ENCODE measurements around the gene TBC1D23.

Gene TBC1D23

DNA sequence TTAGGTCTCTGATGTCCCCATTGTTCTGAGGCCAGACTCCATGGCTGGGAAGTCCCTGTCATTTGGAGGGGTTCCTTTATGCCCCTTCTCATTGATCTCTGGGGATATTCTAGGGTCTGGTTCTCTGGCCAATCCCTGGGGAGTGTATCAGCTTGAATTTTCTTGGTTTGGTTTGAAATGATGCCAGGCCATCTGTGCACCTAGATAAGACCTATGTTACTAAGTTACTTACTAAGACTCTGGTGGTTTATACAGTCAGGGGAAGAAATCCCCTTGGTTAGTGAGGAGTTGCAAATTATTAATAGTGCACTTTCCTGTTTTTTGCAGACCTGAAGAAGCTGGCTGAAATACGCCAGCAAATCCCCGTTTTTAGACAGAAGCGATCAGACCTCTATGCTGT lies 94.1 kb downstream of the TBC1D23 start:
- DNase-seq: no peak

DNA sequence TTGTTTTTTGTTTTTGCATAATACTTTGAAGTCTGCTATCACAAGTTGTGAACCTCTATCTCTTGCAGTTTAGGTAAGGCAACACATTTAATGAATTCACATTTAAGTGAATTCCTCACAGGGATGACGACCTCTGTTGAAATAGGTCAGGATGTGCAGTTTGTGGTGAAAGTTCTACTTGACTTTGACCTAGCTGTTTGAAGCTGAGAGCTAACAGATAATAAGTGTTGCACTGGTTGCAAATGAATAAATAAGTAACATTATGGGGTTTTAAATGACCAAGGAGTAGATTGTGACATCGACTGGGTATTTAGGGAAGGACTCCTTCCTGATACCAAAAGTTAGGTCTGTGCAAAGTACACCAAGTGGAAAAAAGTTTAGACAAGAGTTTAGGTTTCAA lies 97.6 kb downstream of the TBC1D23 start:
- DNase-seq: no peak

DNA sequence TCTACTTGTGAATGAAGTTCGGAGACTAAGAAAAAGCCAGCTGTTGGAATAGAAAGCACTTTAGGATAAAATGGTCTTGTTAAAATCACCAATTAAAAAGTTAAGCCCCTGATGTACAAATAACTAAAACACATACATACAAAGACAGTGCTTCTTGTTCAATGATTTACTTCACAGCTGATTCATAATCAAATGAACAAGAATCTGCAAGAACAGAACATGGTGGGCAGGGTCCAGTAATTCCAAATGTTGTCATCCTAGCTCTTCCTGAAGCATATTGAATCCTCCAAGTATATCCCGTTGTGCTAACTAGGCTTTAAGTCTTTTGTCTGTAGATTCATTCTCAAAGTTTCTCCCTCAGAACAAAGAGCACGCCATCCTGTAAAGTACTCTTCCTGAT lies 98.2 kb downstream of the TBC1D23 start:
- no peak for DNase-seq

- DNase-seq: no peak
These were observed 100.1 kb downstream of the TBC1D23 start for GRCh38 chr3:100360757-100361496.

GRCh38 chr3:100361897-100362296 lies 101.1 kb downstream of the TBC1D23 start:
- no peak for DNase-seq

- DNase-seq: no peak
These were observed 103.6 kb downstream of the TBC1D23 start for GRCh38 chr3:100364421-100364820.

- no peak for DNase-seq
These were observed 105.6 kb downstream of the TBC1D23 start for GRCh38 chr3:100366424-100366823.

- no peak for DNase-seq
These were observed 107.6 kb downstream of the TBC1D23 start for GRCh38 chr3:100368441-100368840.

DNA sequence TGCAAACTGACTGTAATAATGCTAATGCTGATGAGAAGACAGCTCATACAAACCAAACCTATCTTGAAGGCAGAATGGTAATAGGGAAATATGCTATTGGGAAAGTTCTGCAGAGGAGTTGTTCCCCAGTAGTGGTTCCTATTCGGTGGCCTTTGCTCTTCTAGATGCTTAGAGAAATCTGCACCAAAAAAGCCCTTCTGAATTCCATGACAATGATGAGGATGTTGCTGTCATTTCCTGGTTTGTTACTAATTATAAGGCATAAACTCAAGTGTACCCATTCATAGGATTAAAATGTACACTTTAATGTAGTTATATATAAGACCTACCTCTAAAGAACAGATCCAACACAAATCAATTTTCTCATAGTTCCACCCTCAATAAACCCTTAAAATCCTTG lies 110.0 kb downstream of the TBC1D23 start:
- no peak for DNase-seq

DNA sequence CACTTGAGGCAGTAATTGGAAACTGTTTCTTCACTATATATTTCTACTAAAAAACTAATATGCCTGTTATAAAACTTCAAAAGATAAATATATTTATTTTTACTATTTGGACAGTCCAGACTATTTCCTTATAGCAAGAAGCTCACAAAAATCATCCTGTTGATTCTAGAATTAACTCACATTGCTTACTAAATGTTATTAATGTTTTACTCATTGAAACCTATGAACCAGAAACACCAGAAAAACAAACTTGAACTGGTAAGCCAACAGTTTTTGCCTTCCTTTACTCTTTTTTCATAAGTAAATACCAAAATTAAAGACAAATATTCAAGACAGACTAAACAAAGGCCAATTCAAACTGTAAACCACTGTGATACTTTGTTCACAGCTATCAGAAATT lies 113.7 kb downstream of the TBC1D23 start:
- no peak for DNase-seq

Measured in stimulated activated CD4-positive, alpha-beta T cell treated with anti-CD3 and anti-CD28 coated beads, Interleukin-4, amount 100 ng/mL, for 4 hours (primary cell).